IPS-18c (cell line): ENCODE results near the gene LDHAL6B.
"Not testable (repeated sequence)": the region's sequence is repeated elsewhere in the genome, so short reads cannot be mapped to it uniquely, and the experiment has no call there.

Experiments used
- H3K4me3 ChIP-seq: 2 replicates; pipeline ENCODE4 v1.7.0; 2013; ENCODE audit warnings: low read depth, mild to moderate bottlenecking, low read length, moderate library complexity; ENCODE audit not compliant: insufficient read depth
- H3K9me3 ChIP-seq: one replicate; pipeline ENCODE4 v1.6.1; 2013; ENCODE audit warnings: mild to moderate bottlenecking, low read length, moderate library complexity; ENCODE audit not compliant: control insufficient read depth, insufficient read depth

The LDHAL6B gene

GRCh38 chr15:59206623-59207183 is at the start of gene LDHAL6B:
Gene LDHAL6B, plus strand, starts transcription at chr15:59206843. Its CDS starts 98 bp downstream, at chr15:59206941.
- no peaks in the 10 kb centered on the region for H3K9me3 ChIP-seq
- H3K4me3 ChIP-seq, result no peak within 1 kb of the TSS

- H3K4me3 ChIP-seq, result no peak overlapping the region
- H3K9me3 ChIP-seq, result no peaks in the 10 kb centered on the region
These were observed 49.2 kb upstream of the LDHAL6B start for GRCh38 chr15:59157396-59157795.

- Histone ChIP-seq H3K9me3 (no peaks in the 10 kb centered on the region), H3K4me3 (no peak overlapping the region)
These were observed 48.6 kb upstream of the LDHAL6B start for GRCh38 chr15:59157840-59158700.

GRCh38 chr15:59158701-59159034 is 48.0 kb upstream of the LDHAL6B start:
- H3K4me3 ChIP-seq, result no peak overlapping the region
- no peaks in the 10 kb centered on the region for H3K9me3 ChIP-seq

- no peak overlapping the region for H3K4me3 ChIP-seq
- no peaks in the 10 kb centered on the region for H3K9me3 ChIP-seq
These were observed 47.4 kb upstream of the LDHAL6B start for GRCh38 chr15:59159210-59159609.

- Histone ChIP-seq H3K9me3 (no peaks in the 10 kb centered on the region), H3K4me3 (no peak overlapping the region)
These were observed 45.6 kb upstream of the LDHAL6B start for GRCh38 chr15:59160880-59161593.

GRCh38 chr15:59162080-59162479 is 44.6 kb upstream of the LDHAL6B start:
- H3K9me3 ChIP-seq, H3K4me3 ChIP-seq: not testable (repeated sequence)

GRCh38 chr15:59165726-59166125 is 40.9 kb upstream of the LDHAL6B start:
- Histone ChIP-seq H3K4me3 (no peak overlapping the region), H3K9me3 (no peaks in the 10 kb centered on the region)

- Histone ChIP-seq H3K9me3 (no peaks in the 10 kb centered on the region), H3K4me3 (no peak overlapping the region)
These were observed 40.5 kb upstream of the LDHAL6B start for GRCh38 chr15:59166166-59166565.

- no peak overlapping the region for H3K4me3 ChIP-seq
- H3K9me3 ChIP-seq, result no peaks in the 10 kb centered on the region
These were observed 39.9 kb upstream of the LDHAL6B start for GRCh38 chr15:59166601-59167265.

- no peaks in the 10 kb centered on the region for H3K9me3 ChIP-seq
- H3K4me3 ChIP-seq, result no peak overlapping the region
These were observed 38.1 kb upstream of the LDHAL6B start for GRCh38 chr15:59168536-59168935.

GRCh38 chr15:59169251-59169708 is 37.4 kb upstream of the LDHAL6B start:
- Histone ChIP-seq H3K9me3 (no peaks in the 10 kb centered on the region), H3K4me3 (no peak overlapping the region)

- Histone ChIP-seq H3K4me3 (no peak overlapping the region), H3K9me3 (no peaks in the 10 kb centered on the region)
These were observed 36.2 kb upstream of the LDHAL6B start for GRCh38 chr15:59170295-59171066.

- Histone ChIP-seq H3K9me3 (no peaks in the 10 kb centered on the region), H3K4me3 (no peak overlapping the region)
These were observed 35.6 kb upstream of the LDHAL6B start for GRCh38 chr15:59171067-59171397.

GRCh38 chr15:59172289-59172901 is 34.2 kb upstream of the LDHAL6B start:
- Histone ChIP-seq H3K9me3 (no peaks in the 10 kb centered on the region), H3K4me3 (no peak overlapping the region)

GRCh38 chr15:59173194-59173593 is 33.4 kb upstream of the LDHAL6B start:
- Histone ChIP-seq H3K9me3 (no peaks in the 10 kb centered on the region), H3K4me3 (no peak overlapping the region)
